ENCODE results near the gene TRIM14.
"Not testable (repeated sequence)": the region's sequence is repeated elsewhere in the genome, so short reads cannot be mapped to it uniquely, and the experiment has no call there.

Gene TRIM14

DNA sequence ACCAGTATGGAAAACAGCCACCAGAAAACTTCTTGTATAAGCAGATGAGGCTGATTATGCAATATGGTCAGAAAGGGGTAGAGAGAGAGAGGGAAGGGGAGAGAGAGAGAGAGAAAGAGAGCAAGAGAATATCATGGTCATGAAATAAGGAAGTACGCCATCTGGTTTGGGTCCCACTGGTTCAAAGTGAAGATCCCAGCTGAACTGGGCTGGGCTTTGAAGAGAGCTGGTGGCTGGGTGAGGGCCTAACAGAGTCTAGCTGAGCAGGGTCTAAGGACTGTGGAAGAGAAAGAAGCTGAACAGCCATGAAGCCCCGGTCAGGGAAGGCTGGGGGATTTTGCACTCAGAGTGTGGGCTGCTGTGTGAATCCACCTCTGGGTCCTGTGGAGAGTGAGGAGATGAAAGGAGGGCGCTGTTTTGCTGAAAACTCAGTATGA is 14.6 kb downstream of the TRIM14 start:
- DNase-seq = peak; percentile 76

DNA sequence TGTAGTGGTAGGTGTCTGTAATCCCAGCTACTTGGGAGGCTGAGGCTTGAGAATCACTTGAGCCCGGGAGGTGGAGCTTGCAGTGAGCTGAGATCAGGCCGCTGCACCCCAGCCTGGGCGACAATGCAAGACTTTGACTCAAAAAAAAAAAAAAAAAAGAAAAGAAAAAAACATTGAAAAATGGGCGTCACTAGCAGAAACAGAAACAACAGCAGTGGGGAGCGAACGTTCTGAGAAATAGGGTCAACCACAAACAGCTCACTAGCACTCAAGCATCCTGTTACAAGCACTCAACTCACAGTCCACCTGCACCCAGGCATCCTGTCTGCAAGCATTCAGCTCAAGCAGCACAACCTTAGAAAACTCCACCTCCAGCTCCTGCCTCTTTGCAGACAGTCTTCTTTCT is 17.2 kb downstream of the TRIM14 start:
- DNase-seq = peak; percentile 77

DNA sequence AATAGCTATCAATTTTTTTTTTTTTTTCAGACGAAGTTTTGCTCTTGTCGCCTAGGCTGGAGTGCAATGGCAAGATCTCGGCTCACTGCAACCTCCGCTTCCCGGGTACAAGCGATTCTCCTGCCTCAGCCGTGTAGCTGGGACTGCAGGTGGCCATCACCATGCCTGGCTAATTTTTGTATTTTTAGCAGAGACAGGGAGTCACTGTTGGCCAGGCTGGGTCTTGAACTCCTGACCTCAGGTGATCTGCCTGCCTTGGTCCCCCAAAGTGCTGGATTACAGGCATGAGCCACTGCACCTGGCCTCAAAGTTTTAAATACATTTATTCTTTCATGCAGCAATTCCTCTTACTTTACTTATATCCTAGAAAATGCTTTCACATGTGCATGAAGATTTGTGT is 17.6 kb downstream of the TRIM14 start:
- DNase-seq = no peak

DNA sequence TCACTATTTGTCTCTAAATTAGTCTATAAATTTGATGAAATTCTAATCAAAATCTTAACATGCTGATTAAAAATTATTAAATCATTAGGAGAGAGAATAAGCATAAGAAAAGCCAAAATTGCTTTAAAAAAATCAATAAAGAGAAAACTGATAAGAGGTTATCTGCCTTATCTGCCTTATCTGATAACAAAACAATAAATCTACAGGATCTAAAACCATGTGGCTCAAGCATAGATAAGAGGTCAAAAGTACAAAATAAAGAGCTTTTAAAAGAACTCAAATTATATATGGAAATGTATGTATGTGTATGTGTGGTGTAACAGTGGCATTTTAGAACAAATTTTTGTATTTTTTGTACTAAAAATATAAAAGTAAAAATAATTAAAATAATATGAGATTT is 18.6 kb downstream of the TRIM14 start:
- DNase-seq = no peak

DNA sequence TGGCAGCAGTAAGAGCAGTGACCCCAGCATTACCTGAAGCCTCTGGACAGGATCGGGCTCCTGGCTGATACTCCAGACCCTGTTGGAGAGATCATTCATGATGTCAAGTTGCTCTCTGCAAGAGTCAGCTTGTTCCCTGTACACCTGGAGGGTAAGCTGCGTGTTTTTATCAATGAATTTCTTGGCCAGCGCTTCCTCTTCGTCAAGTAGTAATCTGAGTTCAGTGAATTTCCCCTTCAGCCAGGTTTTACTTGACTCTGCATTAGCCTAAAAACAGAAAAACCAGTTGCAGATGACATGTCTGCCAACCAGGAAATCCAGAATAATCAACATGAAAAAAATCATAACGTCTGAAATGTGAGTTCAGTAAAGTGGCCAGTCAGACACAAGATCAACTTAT is 19.1 kb downstream of the TRIM14 start:
- DNase-seq = no peak

DNA sequence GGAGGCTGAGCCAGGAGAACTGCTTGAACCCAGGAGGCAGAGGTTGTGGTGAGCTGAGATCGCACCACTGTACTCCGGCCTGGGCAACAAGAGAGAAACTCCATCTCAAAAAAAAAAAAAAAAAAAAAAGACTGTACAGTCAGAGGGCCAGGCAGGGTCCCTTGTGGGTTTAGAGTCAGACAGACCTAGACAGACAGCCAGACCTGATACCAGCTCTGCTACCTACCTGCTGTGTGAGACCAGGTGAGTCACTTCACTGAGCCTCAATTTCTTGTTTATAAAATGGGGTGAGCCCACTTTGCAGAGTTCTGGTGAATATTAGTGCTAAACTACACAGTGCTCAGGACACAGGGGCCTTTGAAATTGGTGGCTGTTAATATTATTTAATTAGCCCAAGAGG is 19.7 kb downstream of the TRIM14 start:
- no peak for DNase-seq

DNA sequence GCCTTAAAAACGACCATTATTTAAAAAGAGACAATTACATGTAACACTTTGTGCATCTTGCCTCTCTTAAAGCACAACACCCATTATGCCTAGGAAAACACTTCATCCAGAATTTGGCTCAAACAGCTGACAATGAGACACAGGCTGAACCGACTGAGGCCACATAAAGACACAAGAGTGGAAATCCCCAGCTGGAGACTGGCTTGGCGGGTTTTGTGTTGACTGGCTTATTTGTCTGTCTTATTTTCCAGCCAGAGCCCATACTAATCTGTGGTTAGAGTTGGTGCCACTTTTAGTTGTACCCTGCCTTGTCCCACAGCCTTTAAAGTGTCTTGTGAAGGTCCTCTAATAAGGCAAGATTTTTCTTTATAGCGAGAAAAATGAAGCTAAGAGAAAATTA is 21.2 kb downstream of the TRIM14 start:
- DNase-seq = no peak

DNA sequence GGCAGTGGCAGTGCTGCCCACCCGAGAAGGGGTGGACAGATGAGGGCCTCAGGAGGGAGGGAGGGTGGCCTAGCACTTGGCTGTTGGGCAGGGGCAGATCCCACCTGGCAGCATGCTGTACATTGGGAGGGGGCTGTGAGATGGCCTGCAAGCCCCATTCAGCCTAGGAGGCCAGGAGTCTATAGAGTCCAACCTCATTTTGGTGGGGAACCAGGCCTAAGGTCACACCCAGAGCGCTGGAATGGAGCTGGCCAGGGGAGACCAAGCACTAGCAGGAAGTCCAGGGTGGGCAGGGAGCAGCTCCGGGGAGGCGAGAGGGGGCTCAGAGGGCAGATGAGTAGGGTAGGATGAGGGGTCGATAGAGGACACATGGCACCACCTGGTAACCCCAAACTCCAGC is 22.9 kb downstream of the TRIM14 start:
- no peak for DNase-seq

DNA sequence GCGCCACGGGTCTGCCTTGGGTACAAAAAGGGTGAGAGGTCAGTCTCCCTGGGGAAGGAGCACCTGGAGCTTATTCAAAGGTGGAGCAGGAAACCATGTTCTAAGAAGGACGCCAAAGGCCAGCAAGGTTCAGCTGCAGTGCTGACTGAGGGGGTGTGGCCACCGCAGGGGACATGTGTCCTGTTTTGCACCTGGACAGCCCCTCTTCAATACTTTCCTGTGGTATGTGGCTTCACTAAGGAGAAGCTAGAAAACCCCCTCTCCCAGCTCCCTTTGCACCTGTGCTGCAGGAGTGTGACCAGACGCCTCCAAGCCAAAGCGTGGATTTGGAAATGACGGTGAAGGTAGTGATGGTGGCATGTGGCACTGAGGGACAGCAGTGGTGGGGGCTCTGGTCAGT is 23.6 kb downstream of the TRIM14 start:
- no peak for DNase-seq

DNA sequence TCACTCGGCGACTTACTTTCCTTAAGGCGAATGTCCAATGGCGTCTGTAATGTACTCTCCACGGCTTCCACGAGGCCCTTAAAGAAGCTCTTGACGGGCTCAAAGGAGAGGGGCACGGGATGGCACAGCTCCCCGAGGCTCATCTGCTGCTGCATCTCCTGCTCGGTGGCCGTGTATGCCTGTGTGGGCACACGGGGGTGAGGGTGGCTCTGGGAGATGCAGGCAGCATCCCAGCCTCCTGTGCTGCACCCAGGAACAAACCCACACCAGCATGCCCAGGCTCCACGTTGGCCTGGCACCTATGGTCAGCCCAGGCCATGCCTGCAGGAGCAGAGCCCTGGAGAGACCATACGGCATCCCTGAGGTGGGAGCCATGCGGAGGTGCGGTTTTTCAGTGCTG is 24.2 kb downstream of the TRIM14 start:
- no peak for DNase-seq

DNA sequence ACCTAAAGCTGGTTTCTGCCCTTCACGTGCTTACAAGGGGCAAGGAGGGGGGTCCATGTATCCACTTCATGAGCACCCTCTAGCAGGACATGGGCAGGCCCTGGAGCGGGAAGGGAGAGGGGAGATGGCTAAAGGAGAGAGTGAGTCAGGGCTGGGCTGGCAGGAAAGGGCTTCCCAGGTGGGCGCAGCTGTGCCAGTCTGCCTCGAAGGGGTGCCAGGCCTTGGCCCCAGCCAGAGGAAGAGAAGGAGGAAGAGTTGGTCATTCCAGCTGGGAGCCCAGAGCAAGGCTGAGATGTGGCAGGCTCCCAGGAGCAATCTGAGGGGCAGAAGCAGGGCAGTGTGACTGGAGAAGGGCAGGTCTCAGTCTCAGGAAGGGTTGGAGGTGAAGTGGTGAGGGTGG is 24.7 kb downstream of the TRIM14 start:
- no peak for DNase-seq

DNA sequence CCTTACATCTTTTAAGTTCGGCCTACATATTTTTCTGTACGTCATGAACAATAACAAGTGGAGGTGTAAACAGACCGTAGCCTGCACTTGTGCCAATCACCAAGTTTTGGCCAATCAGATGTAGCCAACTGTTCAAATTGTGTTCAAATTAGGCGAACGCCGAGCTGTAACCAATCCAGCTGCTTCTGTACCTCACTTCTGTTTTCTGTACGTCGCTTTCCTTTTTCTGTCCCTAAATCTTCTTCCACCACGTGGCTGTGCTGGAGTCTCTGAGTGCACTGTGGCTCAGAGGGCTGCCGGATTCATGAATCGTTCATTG is 26.4 kb downstream of the TRIM14 start:
- no peak for DNase-seq

DNA sequence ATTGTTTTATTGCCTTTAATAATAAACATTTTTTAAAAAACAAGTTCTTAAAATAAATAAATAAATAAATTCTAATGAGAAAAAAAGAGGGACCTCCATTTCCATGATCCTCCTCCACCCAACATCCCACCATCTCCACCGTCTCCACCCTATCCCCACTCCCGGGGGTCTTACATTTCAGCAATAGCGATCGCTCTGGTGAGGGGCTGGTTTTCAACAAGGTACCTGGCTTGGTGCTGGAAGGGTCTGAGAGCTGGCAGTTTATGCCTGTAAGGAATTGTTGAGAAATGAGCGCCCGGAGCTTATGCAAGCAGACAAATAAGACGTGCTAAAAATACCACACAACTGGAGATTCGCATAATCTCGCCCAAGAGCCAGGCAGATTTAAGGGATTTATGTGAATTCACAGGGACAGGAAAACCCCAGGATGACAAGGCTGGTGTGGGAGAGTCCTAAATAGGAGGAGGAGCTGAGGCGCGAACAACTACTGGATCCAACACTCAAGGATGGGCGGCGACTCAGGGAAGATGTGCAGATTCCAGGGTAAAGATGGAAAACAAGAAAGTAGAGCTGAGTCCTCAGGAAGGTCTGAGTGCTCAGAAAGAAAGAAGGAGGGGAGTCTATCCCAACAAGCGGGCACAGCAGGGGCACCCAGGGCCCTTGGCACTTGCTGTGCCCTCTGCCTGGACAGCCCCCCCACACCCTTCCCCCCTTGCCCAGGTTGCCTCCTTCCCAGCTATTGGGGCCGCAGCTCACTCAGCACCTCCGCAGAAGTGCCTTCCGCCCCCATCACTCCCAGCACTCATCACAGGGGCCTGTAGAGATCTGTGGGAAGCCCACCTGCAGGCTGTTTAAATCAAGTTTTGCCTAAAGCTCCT is 27.0 kb downstream of the TRIM14 start:
- DNase-seq = no peak

DNA sequence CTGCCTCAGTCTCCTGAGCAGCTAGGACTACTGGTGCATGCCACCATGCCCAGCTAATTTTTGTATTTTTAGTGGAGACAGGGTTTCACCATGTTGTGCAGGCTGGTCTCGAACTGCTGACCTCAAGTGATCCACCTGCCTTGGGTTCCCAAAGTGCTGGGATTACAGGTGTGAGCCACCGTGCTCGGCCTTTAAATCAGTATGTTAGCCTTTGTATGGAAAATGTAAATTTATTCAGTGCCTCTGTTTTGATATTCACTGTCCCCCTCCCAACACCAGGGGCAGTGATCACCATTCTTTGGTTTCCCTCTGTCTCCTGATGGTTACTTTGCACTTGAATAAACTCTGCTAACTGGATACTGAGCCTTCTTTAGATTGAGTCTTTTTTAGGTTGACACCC is 28.3 kb downstream of the TRIM14 start:
- DNase-seq = not testable (repeated sequence)

DNA sequence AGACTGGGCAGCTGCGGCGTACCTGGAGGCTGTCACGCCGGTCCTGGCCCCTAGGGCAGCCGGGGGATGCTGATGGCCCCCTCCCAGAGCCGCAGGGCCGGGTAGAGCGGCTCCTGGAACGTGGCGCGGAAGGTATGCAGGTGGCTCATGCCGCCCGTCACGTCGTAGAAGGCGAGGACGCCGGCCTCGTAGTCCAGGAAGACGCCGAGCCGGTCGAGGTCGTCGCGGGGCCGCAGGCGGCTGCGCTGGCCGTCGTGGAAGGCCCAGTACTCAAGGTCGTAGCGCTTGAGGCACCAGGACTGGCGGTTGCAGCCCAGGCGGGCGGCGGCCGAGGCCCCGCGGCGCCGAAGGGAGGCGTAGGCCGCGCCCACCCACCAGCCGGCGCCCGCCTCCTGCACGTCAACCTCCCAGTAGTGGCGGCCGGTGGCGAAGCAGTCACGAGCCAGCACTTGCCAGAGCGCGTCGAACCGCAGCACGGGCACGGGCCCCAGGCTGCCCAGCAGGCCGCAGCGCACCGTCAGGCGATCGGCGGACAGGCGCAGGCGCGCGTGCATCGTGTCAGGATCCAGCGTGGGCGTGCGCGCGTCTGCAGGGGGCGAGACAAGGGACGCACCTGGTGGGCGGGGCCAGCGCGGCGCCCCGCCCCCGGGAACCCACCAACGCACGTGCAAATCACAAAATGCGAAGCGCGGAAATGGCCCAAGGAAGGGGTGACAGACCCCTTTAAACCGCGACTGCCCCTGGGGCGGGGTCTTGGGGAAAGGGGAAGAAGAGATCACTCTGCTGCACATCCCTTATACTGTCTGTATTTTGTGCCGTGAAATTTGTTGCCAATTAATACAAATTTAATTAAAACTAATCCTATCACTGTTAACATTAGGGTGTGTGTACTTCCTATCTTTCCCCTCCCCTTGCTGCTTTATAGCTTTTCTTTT is 31.3 kb downstream of the TRIM14 start:
- DNase-seq = peak; percentile 68

DNA sequence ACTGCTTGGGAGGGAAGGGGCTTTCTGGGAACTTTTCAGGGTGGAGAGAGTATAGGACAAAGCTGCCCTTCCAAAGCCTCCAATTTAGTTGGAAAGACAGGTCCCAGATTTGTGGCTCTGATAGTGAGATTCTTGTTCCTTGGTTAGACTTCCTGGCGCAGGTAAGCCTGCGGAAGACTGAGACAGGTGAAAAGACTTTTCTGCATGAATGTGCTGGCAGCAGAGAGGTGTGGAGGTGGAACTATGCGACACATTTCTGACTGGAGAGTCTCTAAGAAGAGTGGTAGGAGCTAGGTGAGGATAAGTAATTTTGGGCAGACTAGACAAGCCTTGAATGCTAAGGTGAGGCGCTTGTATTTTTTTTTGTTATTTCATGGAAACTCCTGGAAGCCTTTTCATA is 32.6 kb downstream of the TRIM14 start:
- DNase-seq = no peak

DNA sequence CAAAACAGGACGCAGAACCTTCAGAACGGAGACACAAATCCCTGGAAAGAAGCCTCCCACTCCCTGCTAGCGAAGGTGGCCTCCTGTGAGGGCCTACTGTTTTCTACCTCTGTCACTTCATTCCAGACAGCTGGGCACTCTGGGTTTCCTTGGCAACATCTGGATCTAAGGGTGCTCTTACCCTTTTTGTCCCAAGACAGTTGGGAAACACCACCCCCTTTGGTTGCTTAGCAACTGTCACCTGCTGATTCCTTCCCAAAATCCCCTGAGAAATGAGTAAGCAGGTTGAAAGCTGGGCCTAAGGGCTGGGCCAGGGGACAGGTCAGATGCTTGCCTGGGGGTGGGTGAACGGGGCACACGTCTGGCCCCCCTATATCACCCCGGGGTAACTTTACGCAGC is 33.1 kb downstream of the TRIM14 start:
- no peak for DNase-seq

DNA sequence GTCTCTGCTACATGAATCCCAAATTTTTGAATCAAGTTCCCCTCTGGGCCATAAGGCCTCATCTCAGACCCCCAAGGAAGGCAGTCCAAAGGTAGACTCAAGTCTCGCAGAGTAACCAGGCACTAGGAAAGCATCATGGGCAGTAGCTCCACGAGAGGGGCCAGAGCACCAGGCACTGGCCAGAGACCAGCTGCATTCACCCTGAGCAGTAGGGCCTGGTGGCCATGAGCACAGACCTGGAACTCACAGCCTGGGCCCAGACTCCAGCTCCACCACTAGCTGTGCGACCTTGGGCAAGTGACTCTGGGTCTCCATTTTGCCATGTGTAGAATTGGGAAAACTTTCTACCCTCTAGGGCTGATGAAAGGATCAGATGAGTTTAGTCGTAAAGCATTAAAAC is 34.0 kb downstream of the TRIM14 start:
- no peak for DNase-seq

DNA sequence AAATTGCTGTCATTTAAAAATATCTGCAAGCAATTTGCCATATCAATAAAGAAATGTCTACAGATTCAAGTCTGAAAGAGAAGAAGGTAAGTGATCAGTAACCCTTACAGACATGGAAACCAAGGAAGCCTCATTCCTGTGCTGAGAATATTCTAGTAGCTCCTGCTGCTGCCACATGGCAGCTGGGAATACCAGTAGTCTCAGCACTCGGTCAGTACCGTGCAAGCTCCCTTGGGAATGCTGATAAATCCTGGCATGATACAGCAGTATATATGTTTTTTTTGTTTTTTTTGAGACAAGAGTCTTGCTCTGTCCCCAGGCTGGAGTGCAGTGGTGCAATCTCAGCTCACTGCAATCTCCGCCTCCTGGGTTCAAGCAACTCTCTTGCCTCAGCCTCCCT is 34.6 kb downstream of the TRIM14 start:
- DNase-seq = no peak

DNA sequence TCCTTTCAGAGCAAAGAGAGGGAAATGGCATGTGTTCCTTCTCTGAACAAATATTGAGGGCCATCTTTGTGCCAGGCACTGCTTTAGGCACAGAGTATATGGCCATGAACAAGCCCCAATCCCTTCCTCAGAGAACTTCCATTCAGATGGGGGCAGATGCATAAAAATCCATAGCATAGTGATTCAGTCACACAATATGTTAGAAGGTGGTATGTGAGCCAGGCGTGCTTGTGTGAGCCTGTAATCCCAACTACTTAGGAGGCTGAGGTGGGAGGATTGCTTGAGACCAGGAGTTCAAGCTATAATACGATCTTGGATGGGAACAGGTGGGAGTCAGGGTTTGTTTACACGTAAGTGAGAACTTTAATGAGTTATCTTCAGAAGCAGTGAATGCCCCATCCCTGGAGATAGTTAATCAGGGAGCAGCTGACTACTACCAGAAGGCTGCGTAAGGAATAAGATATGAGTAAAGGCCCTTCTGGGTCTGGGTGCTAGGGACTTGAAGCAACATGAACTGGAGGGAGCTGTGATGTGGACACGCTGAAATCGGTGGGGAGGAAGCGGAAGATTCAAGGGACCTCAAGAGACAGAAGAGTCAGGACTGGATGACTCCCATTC is 35.3 kb downstream of the TRIM14 start:
- DNase-seq = no peak

DNA sequence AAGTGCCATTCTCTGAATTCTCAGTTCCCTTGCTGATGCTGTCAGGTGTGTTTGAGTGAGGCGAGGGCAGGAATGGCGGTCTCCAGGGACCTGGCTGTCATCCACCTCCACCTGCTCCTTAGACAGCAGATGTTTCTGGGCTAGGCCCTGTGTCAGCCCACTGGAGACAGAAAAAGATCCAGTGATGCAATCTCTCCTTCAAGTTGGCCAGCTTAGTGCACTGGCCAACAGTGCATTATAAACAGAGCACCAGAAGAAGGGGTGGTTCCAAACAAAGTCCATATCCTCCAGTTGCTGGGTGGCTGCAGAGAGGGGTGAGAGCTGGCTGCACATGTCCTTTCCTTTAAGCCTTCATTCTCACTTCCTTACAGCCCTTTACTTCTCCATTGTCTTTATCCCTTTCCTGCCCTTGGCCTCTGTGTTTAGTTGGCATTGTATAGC is 35.9 kb downstream of the TRIM14 start:
- no peak for DNase-seq

DNA sequence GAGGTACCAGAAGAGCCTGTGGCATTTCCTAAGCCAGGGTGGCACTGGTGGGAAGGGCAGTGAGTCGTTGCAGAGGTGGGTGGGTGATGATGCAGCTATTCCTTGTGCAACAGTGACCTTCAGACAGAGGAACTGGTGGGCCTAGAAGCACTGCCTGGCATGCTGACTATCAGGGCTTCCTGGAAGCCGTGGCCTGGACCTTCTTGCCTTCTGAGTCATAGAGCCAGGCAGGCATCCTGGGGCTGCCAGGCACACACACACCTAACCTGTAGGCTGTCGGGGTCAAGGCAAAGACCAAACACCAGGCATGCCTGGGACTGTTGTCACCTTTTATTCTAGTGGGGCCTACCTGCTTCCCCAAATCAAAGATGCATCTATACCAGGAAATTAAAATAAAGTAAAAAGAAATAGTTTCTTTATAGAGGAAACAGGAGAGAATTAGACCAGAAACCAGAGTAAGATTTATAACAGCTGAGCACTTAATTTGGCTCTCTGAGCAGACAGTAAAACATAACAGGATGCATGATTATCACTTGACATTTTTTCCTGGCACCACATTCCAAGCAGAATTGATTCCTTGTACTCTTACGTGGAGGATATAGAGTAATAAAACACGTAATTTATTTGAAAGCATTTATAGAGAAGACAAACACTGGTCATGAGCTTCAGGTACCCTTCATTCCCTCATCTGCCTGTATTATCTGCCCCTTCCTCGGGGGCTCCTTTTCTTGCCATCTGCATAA is 37.4 kb downstream of the TRIM14 start:
- DNase-seq = no peak

DNA sequence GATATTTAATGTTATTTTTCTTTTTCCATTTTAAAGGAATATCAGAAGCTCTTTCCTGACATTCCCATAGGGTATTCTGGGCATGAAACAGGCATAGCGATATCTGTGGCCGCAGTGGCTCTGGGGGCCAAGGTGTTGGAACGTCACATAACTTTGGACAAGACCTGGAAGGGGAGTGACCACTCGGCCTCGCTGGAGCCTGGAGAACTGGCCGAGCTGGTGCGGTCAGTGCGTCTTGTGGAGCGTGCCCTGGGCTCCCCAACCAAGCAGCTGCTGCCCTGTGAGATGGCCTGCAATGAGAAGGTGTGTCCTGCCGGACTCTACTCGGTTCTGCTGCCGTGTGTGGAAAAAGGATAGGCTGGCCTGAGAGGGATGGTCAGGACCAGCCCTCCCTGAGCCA is 38.2 kb downstream of the TRIM14 start:
- DNase-seq = no peak

Measured in hematopoietic multipotent progenitor cell treated with erythropoietin and hydrocortisone succinate and interleukin-3 and kit ligand, for 6 days (in vitro differentiated cells).